ENCODE data around the gene ZNF770. TPM values are rescaled to one million over a fixed set of nuclear protein-coding genes. Genes with fewer than 3 reads are reported as not detected.

The ZNF770 gene, protein sequence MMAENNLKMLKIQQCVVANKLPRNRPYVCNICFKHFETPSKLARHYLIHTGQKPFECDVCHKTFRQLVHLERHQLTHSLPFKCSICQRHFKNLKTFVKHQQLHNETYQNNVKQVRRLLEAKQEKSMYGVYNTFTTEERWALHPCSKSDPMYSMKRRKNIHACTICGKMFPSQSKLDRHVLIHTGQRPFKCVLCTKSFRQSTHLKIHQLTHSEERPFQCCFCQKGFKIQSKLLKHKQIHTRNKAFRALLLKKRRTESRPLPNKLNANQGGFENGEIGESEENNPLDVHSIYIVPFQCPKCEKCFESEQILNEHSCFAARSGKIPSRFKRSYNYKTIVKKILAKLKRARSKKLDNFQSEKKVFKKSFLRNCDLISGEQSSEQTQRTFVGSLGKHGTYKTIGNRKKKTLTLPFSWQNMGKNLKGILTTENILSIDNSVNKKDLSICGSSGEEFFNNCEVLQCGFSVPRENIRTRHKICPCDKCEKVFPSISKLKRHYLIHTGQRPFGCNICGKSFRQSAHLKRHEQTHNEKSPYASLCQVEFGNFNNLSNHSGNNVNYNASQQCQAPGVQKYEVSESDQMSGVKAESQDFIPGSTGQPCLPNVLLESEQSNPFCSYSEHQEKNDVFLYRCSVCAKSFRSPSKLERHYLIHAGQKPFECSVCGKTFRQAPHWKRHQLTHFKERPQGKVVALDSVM
- 48.5 TPM for total RNA-seq

DNA sequence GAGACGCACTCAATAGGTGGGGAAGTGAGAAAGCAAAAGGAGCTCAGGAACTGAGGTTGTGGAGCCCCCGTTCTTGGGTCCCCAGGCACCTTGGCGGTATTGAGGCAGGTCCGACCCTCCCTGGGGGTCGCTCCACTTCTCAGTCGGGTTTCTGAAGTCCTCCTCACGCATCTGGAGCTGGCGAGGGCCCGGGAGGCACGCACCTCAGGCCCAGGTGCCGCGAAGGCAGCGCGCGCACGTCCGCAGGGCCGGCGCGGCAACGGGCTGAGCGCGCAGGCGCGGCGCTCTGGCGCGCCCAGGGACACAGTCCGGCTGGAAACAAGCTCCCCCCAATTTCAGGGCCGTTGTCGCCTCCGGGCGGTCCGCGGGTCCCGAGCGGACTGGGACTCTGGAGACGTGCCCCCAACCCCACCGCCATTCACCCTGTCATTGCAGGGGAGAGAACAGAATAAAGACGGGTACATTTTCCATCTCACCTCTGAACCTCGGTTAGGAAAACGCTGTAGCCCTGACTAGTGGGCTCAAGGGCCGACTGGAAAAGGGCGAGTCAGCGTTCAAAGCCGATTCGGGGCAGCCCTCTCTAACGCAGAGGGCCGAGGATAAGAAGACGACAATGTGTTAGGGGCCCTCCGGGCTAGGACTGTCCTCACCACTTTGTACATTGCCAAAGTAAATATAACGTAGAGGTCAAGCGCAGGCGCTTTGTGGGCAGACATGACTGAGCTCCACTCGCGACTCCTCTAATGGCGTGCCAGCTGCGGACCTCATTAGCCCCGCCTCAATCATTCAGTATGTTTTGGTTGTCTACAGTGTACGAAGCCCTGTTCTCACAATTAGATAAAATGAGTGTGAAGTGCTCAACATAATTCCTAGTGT is at the start of gene ZNF770:
Gene ZNF770, minus strand, starts transcription at position 261 of the 876 bp plus-strand sequence. CDS start 4,853 bp downstream, outside the sequence.
- peak; percentile 89 for DNase-seq

DNA sequence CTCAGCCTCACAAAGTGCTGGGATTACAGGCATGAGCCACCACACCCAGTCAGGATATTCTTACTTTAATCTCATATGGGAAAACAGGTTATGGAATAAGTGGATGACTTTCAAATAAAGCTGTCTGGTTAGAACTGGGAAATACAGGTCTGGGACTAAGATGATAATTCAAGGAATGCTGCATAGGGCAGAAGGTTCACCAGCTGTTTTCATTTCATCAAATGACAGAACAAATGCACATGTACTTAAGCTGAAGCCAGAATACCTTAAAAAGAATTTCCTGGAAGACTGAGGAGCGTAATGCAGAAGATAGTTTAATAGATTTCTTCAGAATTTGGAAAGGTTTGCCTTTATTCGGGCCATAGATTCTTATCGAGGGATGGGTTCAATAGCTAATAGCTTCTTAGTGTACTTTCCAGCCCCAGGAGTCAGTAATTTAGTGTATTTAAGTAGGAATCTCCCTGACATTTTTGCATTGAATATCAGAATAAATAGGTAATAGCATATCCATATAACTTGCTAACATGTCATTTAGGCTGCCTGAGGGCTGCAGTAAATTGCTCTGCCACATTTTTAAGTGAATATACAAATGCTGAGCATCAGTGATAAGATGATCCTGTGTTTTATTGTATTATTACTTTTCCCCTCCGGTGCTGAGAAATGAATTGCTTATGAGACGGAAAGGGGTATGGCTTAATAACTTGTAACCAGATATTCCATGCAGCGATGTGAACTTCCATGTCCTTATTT is 40.3 kb upstream of the ZNF770 start:
- DNase-seq, result no peak

DNA sequence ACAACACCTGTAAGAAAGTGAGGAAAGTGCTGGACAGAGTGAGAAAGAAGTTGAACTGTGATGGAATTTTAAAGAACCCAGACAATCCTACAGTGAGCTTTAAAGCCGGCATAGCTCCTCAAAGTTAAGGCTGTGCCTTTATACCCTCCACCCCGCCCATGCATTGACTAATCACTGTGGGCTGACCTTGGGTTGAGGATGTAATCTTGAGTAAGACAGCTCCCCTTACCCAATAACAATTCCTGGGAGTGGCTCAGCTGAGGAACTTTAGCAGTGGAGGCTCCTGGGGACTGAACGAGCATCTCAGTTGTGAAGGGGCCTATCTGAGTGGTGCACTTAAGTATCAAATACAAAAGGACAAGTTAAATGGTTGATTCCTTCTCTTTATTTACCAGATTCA is 35.7 kb upstream of the ZNF770 start:
- DNase-seq, result no peak

DNA sequence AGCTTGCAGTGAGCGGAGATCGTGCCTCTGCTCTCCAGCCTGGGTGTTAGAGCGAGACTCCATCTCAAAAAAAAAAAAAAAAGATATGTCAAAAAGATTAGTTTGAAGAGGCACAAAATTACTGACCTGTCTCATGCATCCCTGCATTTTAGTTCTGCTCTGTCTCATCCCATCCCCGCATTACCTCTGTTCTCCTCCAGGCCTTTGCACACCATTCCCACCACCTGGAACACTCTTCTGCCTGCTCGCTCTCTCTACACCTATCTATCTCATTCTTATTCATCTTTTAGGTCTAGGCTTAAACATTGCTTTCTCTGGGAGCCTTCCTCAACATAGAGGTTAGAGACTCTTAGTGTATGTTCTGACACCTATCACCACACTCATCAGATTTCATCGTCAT is 32.9 kb upstream of the ZNF770 start:
- DNase-seq, result no peak

DNA sequence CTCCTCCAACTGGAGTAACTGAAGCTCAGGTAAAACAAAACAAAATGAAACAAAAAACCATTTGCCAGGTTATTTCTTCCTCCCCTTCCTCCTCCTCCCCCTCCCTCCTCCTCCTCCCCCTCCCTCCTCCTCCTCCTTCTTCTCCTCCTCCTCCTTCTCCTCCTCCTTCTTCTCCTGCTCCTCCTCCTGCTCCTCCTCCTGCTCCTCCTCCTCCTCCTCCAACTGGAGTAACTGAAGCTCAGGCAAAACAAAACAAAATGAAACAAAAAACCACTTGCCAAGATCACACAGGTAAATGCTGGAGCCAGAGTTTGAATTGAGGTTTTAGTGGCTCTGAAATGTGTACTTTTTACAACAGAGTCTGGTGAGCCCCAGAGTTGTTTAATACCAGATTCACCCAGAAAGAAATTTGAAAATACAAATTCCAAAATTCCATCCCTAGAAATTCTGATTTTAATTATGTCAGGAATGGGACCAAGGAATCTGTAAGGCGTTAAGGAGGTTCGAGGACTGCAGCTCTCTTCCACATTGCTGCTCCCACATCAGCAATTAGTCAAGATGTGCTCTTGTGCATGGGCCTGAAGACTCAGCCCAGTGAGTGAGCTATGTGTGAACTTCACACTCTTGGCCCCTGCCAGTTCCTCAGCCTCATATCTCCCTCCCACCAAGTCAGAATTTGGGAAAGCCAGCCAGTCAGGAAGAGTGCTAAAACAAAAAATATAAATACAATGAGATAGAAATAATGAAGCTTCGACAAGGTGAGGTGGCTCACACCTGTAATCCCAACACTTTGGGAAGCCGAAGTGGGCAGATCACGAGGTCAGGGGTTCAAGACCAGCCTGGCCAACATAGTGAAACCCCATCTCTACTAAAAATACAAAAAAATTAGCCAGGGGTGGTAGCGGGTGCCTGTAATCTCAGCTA is 31.6 kb upstream of the ZNF770 start:
- DNase-seq, result no peak

DNA sequence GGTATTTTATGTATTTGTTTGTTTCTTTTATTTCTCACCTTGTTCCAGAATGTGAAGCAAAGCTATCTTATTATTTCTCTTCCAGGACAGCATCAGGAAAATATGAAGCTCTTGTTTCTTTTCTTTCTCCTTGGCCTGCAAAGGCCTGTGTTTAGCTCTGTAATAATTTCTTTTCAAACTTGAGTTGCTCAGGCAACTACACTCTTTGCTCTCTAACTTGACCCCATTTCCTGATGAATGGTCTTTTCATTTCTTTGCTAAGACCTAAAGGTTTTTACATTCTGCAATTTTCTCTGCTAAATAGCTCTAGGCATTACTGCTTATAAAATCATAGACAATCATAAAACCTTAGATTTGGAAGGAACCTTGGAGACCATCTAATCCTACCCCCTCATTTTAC is 26.2 kb upstream of the ZNF770 start:
- no peak for DNase-seq

DNA sequence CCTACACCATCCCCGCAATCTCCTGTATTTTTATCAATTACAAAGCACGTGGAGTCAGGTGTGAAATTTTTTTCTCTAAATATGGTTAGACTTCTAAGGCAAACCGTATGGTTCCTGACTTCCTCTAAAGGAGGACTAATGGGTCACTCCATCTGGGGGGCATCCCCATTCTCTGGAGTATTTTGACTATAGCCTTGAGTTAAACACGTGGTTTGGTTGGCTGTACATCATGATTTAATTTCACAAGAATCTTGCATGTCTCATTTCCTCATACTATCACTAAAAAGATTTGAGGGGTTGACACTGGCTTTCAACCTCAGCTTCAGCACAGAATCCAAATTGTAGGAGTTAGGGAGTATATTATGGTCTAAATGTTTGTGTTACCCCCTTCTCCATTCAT is 25.3 kb upstream of the ZNF770 start:
- no peak for DNase-seq

DNA sequence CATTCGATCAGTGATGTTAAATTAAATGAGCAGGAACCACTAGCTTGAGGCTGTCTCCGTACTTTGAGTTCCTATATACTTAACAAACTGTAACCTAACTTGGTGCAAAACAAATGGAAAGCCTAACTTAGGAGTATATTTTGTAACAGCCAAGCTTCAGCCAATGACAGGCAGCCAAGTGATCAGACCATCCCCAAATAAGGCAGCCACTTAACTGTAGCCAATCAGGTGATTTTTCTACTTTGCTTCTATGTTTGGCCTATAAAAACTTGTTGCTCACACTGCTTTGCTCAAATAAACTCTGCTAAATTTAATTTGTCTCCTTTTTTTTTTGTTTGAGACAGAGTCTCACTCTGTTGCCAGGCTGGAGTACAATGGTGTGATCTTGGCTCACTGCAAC is 19.3 kb upstream of the ZNF770 start:
- DNase-seq, result no peak

DNA sequence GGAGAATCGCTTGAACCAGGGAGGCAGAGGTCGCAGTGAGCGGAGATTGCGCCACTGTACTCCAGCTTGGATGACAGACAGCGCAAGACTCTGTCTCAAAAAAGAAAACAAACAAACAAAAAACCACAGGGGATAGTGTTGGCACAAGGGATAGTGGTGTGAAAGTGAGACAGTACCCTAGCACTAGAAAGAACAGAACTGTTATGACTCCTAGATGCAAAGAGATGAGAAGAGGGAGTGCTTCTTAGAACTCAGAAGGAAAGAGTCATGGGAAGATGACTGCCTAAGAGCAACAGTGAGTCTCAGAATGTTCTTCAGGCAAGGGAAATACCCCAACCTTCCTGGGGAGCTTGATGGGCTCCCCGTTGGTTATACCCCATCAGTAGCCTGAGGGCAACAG is 17.8 kb upstream of the ZNF770 start:
- DNase-seq, result no peak

DNA sequence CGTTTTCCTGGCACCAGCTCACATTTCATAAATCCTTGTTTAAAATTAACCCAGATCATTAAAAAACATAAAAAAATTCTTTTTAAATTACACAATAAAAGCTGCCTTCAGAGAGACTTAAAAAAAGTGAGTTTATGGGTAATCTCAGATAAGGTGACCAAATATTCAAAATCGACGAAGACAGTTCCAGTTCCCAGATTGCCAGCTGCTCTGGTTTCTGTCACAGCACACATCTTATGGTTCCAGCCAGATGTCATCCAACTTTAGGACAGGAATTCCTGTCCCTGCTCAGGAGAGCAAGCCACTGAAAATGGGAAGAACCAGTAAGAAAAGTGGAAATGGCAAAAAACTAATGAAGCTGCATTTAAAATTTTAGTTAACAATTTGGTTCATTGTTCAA is 15.8 kb upstream of the ZNF770 start:
- no peak for DNase-seq

DNA sequence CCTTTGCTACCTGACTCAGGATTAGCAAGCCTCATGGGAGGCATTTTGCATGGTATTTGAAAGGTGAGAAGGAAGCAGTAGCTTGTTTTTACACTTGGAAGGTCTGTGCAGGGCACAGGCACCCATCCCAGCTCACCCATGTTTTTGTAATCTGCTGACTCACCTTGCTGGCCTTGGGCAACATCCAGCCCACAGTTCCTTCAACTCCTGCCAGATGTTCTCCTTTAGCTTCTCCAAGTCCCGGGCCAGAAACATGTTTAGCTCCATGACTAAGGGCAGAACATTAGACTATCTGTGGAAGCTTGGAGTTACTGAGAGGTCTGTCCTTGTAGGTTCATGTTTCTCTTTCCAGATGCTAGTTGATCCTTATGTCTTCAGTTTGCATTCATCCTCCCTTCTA is 12.4 kb upstream of the ZNF770 start:
- no peak for DNase-seq

DNA sequence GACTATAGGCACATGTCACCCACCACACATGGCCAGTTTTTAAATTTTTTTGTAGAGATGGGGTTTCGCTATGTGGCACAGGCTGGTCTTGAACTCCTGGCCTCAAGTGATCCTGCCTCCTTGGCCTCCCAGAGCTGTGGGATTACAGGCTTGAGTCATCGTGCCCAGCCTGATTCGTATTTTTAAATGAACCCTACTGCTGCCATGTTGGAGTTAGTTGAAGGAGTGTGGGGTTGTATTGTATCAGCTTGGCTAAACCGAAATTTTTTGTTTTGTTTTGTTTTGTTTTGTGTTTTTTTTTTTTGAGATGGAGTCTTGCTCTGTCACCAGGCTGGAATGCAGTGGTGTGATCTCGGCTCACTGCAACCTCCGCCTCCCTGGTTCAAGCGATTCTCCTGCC is 11.8 kb upstream of the ZNF770 start:
- DNase-seq, result no peak

DNA sequence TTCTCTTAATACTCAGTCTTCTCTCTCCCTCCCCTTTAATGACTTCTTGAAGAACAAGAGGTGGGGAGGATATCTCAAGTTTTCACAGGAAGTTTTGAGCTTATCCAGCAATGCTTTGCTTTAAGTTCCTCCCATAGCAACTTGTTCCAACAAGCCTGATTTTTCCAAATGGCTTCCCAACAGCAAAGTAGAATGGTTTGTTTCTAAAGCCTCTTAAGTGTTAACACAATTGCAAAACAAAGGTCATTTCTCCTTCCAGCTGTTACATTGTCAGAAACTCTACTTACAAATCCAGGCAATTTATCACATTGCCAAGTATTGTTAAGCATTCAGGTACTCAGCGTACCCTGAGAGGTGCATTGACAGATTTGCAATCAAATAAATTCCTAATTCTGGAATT is 6.8 kb upstream of the ZNF770 start:
- DNase-seq, result no peak

DNA sequence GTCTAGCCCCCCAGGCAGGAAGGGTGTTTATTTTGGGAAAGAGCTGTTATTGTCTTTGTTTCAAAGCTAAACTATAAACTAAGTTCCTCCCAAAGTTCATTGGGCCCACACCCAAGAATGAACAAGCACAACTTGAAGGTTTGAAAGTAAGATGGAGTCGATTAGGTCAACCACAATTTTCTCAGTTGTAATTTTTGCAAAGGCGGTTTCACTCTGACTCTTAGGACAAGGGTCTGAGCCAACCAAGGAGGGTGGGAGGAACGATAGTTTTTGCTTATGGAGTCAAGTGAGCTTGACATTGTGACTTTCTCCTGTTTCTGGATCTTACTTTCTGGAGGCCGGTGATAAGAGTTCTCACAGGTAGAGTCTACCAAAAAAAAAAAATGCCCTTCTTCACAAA is 5.8 kb upstream of the ZNF770 start:
- no peak for DNase-seq

DNA sequence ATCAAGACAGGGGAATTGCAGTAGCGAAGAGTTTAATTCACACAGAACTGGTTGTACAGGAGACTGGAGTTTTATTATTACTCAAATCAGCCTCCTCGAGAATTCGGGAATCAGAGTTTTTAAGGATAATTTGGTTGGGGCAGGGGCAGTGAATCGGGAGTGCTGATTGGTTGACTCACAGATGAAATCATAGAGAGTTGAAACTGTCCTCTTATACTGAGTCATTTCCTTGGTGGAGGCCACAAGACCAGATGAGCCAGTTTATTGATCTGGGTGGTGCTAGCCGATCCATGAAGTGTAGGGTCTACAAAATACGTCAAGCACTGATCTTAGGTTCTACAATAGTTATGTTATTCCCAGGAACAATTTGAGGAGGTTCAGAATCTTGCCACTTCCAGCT is 5.3 kb upstream of the ZNF770 start:
- no peak for DNase-seq

DNA sequence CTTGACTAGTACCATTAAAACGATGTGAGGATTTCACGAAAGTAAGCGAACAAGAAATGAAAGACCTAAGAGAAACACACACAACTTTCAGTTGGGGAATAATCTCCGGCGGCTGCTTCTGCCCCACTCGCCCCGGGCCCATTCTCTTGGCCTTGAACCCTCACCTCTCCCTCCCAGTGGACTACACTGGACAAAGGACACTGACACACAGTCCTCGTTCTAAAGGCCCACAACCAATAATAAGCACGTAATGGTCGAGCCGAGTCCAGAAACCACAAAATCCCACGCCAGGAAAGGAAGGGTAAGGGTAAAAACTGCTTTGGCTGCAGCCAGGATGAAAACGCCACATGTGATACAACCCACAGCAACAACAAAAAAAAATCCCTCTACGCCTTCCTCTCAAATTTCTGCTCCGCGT is 469 bp downstream of the ZNF770 start:
- no peak for DNase-seq

DNA sequence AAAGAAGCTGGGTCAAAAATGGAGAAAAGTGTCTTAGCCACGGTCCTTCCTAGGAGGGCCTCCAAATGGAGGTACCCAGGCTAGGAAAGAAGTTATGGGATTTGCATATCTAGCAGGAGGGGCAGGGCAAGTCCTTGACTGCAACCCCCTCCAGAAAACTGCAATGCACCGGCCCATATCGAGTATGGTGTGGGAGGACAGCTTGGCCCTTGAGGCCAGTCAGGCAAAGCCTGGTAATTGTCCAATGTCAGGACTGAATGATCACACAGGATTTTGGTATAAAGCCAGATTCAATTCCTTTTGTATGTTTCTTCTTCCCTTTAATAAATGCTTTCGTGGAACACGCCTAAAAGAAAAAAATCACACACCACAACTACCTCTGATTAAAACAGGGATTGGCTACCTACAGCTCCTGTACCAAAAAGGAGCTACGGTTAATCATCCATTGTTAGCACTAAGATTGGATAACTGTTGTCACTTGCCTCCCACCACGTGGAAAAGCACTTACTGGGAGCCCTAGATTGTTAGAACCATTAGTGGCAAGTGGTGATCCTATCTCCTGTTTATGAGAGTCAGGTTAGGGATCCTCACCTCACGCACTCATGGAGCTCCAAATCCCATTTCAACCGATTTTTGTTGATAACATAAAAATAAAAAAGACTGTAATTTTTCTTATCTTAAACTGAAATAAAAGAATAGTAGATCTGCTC is 1.2 kb downstream of the ZNF770 start:
- DNase-seq, result no peak

DNA sequence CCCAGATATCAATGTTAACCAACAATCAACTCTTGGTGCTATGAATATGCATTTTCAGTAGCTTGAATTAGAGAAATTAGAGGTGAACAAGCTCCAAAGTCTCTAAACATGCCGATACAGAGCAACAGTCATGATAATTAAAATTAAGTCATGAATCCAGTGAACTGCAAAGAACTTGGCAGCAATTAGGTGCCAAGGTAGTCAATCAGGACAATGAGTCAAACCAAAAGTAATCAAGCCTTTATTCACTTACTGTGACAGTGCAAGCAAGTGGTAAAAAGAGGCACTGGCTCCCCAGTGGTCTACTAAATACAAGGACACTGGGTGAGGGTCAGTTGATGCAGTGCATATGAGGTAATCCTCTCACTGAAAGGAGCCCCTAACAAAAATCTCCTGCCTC is 1.8 kb downstream of the ZNF770 start:
- DNase-seq, result no peak

DNA sequence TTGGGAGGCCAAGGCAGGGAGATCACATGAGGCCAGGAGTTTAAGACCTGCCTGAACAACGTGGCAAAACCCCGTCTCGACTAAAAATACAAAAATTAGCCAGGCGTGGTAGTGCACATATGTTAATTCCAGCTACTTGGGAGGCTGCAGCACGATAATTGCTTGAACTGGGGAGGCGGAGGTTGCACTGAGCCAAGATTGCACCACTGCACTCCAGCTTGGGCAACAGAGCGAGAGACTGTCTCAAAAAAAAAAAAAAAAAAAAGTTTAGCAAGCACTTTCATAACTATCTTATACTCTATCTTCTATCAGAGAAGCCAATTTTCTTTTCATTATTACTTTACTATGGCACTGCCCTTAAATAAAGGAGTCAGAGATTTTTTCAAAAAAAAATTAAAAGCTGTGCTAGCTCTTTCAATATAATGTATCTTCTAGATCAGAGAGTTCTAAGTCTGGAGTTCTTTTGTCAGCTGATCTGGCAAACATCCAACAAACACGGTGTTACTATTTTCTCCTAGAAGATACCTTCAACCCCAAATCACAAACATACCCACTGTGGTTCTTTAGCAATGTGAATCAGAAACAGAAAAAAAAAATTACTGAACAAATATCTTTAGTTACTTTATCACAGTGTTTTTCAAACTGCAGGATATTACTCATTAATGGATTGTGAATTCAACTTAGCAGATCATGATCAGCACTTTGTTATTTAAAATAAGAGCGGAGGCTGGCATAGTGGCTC is 3.0 kb downstream of the ZNF770 start:
- no peak for DNase-seq

DNA sequence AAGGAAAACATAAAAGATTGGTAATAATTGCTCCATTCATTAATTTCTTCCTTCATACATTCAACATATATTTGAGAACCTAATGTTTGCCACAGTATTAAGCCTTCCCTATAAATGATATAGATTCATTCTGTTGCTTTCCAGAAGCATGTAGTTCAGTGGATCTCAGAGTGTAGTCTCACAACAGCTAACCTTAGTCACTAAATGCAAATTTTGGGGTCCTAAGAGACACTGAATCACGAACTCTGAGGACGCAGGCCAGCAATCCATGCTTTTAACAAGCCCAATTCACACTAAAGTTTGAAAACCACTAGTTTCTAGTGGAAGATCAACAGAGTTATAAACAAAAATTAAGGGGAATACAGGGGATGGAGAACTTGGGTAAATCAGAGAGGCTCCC is 11.3 kb downstream of the ZNF770 start:
- DNase-seq, result no peak
